Esophagus squamous epithelium (tissue), 4 donors: ENCODE results near the gene SERGEF. TPM values are rescaled to one million over a fixed set of nuclear protein-coding genes. Genes with fewer than 3 reads are reported as not detected.

Experiments used
- total RNA-seq, 4 donors: library from RNA; depleted of rRNA; stranded (reverse); fragments of >200 nt; gene quantifications; one replicate each; pipeline ENCODE4 v1.1.0, GENCODE V29; 2016

The SERGEF gene
- total RNA-seq, 4 donors from 2014 or later = 4.2 to 35.7 (median 13.4) TPM

Other genes starting within 250 kb of the SERGEF start
- under 1 TPM; 0.06 to 0.38 (median 0.15) TPM for gene TPH1, start 33.2 kb upstream of the SERGEF start, total RNA-seq
- gene SAAL1, start 93.0 kb upstream of the SERGEF start, total RNA-seq = 10 to 100 TPM in 3 of 4 donors, 1 to 10 TPM in 1; 9.6 to 13.0 (median 12.8) TPM
- gene MRGPRX3, start 119.5 kb upstream of the SERGEF start, total RNA-seq = under 1 TPM in 2 of 4 donors, not detected in 2; 0.29 to 0.44 TPM
- gene MRGPRX4, start 159.8 kb upstream of the SERGEF start, total RNA-seq = not detected
- gene SAA4, start 223.8 kb upstream of the SERGEF start, total RNA-seq = 1 to 10 TPM in 1 of 4 donors, not detected in 3; 1.3 TPM
- 10 to 100 TPM in 2 of 4 donors, 1 to 10 TPM in 1, not detected in 1; 5.4 to 79.8 (median 12.9) TPM for gene SAA2, start 235.6 kb upstream of the SERGEF start, total RNA-seq